HG02981 (cell line): Measurements from ENCODE around the gene MAMDC4.

ENCODE experiments used
- ATAC-seq: cut with Tn5 transposase; IDR thresholded peaks from one replicate; pipeline ENCODE4 v1.9.1; 2021; ENCODE audit warnings: mild to moderate bottlenecking, moderate library complexity; ENCODE audit not compliant: unreplicated experiment

Gene MAMDC4

GRCh38 chr9:136848393-136849037 lies 3.6 kb upstream of the MAMDC4 start:
- ATAC-seq = no peak

- ATAC-seq = peak; percentile 73
These were observed 2.8 kb upstream of the MAMDC4 start, which contains the start of gene PHPT1 for GRCh38 chr9:136849038-136849959. Gene PHPT1 (plus strand): TSS chr9:136849409. CDS start chr9:136849431, 22 bp downstream.

- ATAC-seq = no peak
These were observed 1.9 kb upstream of the MAMDC4 start for GRCh38 chr9:136849960-136850865.

GRCh38 chr9:136850866-136851775 lies 1.0 kb upstream of the MAMDC4 start:
- no peak for ATAC-seq

- no peak for ATAC-seq
These were observed 784 bp downstream of the MAMDC4 start for GRCh38 chr9:136852664-136853595.

- no peak for ATAC-seq
These were observed 1.5 kb downstream of the MAMDC4 start for GRCh38 chr9:136853596-136854112.

- no peak for ATAC-seq
These were observed 2.1 kb downstream of the MAMDC4 start for GRCh38 chr9:136854113-136854841.

GRCh38 chr9:136854842-136855460 lies 2.8 kb downstream of the MAMDC4 start:
- no peak for ATAC-seq

GRCh38 chr9:136855461-136856078 lies 3.4 kb downstream of the MAMDC4 start:
- ATAC-seq = no peak

GRCh38 chr9:136856079-136856476 lies 3.9 kb downstream of the MAMDC4 start:
- no peak for ATAC-seq

GRCh38 chr9:136856541-136857141 lies 4.5 kb downstream of the MAMDC4 start:
- ATAC-seq = no peak

- ATAC-seq = no peak
These were observed 5.0 kb downstream of the MAMDC4 start for GRCh38 chr9:136857166-136857565.

- no peak for ATAC-seq
These were observed 5.7 kb downstream of the MAMDC4 start for GRCh38 chr9:136857581-136858412.

- no peak for ATAC-seq
These were observed 6.3 kb downstream of the MAMDC4 start for GRCh38 chr9:136858452-136858843.

GRCh38 chr9:136858844-136859757 lies 7.0 kb downstream of the MAMDC4 start:
- no peak for ATAC-seq
